SK-N-MC (cell line): ENCODE results near the gene NODAL.

Experiments
- DNase-seq: peaks from one replicate; pipeline ENCODE4 v3.0.0-alpha.2; 2011; ENCODE audit warnings: low read depth, low spot score
- H3K27ac ChIP-seq: fragments of 200-600 bp; sonication (generic); 2 replicates; pipeline ENCODE4 v1.5.1; 2016; ENCODE audit warnings: mixed run types
- H3K36me3 ChIP-seq: fragments of 200-600 bp; sonication (generic); 2 replicates; pipeline ENCODE4 v1.6.1; 2017; ENCODE audit warnings: antibody characterized with exemption, low read length, mixed read lengths; ENCODE audit not compliant: insufficient read depth
- H3K4me3 ChIP-seq: fragments of 200-600 bp; sonication (generic); 2 replicates; pipeline ENCODE4 v1.5.1; 2016
- H3K9ac ChIP-seq: fragments of 200-600 bp; sonication (generic); 2 replicates; pipeline ENCODE4 v1.8.0; 2017; ENCODE audit warnings: mixed run types, mixed read lengths; ENCODE audit not compliant: insufficient read length
- H3K9me3 ChIP-seq: fragments of 200-600 bp; sonication (generic); 2 replicates; pipeline ENCODE4 v1.6.1; 2017; ENCODE audit warnings: low read depth, mild to moderate bottlenecking, antibody characterized with exemption, low read length, moderate library complexity, mixed read lengths
- EZH2 ChIP-seq: fragments of 200-600 bp; sonication (generic); IDR thresholded peaks from one replicate; pipeline ENCODE4 v1.6.1; 2017; ENCODE audit warnings: antibody characterized with exemption
- FOXP2 ChIP-seq: optimal IDR thresholded peaks from 2 replicates; pipeline ENCODE3; 2011; ENCODE audit warnings: mild to moderate bottlenecking, moderate library complexity; ENCODE audit not compliant: insufficient read depth; ENCODE audit errors: extremely low read length, control extremely low read depth
- POLR2AphosphoS5 ChIP-seq: IDR thresholded peaks from 2 replicates; pipeline ENCODE4 v1.6.1; 2012; ENCODE audit warnings: mild to moderate bottlenecking, low read depth, low read length, borderline replicate concordance

The NODAL gene

DNA sequence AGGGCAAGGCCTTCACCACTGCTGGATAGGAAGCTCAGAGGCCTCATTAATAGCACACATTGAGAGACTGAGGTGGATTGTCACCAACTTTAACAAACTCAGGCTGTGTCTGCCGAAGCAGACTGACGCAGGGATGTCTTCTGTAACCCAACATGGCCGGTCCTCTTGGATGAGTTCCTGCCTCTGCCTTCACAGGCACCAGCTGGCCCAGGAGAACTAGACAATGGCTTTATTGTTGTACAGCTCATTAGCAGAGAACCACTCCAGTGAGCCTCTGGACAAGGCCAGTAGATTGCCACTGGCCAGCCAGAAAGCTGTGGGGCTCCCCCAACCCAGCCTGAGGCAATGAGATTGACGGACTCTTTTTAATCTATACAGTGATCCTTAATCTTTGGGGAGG lies 9.4 kb downstream of the NODAL start:
- Histone ChIP-seq H3K9ac (no peak overlapping the region), H3K9me3 (no peaks in the 10 kb centered on the region), H3K27ac (no peak overlapping the region), H3K36me3 (peaks cover 8% of the 10 kb centered on the region; the same call in 1 of the 2 replicates), H3K4me3 (no peak overlapping the region)
- no peak for TF ChIP-seq FOXP2
- TF ChIP-seq EZH2 = no peak
- TF ChIP-seq POLR2AphosphoS5 = no peak
- no peak for DNase-seq

DNA sequence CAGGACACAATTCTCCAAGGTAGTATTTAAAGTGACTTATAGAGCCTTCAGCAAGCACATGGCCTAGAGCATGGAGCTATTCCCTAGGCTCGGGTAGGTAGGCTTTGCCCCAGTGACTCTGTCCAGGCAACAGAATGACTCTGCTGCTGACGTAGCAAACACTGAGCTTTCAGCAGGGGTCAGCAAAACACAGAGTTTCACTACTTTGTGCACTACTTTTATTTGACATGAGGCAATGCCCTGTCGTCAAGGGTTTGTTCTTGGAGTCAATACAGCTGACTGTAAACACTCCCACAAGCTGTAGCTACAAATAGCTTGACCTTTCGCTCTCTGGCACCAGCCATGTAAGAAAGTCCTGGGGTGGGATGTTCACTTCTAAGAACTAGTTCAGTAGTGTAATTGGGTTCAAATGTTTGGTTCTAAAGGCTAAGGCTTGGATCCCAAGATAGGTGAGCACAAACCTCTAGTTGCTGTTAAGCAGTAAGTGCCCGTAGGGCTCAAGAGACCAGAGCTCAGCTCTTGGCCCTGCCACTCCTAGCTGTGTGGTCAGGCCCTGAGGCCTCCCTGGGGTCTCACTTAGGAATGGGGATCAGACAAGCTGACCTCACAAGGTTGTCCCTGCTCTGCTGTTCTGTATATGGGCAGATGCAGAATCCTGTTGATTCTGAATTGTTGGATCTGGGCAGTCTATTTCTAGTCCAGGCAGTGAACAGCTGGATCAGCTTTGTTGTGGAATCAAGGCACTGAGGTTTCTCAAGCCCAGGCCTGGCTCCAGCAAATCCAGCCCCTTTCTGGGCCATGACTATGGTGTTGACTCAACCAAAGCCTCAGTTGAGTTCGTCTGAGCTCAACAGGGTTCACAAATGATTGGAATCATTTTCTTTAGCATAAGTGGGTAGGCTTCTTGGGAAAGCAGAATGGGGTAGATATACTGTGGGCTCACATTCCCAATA lies 10.7 kb downstream of the NODAL start:
- Histone ChIP-seq H3K9ac (no peak overlapping the region), H3K9me3 (no peaks in the 10 kb centered on the region), H3K4me3 (no peak overlapping the region), H3K36me3 (peaks cover 13% of the 10 kb centered on the region; the same call in 1 of the 2 replicates), H3K27ac (no peak overlapping the region)
- TF ChIP-seq POLR2AphosphoS5 (no peak; the same call in 1 of the 2 replicates), FOXP2 (no peak), EZH2 (no peak)
- no peak for DNase-seq

DNA sequence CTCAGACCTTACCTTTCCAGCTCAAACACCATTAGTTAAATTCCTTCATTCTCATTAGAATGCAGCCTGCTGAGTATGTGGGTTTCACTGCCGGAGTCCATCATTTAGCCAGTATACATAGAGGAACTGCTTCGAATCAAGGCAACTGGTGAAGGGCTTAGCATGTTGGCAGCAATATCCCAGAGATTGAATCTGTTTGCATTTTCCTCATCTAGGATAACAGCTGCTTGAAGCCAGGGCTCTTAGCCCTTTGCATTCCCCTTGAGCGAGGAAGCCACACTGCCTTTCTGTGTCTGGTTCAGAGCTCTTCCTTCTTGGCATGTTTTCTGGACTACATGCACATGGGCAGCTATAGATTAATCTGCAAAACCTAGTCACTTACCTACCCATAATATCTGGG lies 14.7 kb downstream of the NODAL start:
- Histone ChIP-seq H3K4me3 (no peak overlapping the region), H3K9ac (no peak overlapping the region), H3K27ac (no peak overlapping the region), H3K36me3 (peaks cover 48% of the 10 kb centered on the region), H3K9me3 (no peaks in the 10 kb centered on the region)
- DNase-seq = no peak
- TF ChIP-seq FOXP2 (no peak), POLR2AphosphoS5 (no peak), EZH2 (no peak)

DNA sequence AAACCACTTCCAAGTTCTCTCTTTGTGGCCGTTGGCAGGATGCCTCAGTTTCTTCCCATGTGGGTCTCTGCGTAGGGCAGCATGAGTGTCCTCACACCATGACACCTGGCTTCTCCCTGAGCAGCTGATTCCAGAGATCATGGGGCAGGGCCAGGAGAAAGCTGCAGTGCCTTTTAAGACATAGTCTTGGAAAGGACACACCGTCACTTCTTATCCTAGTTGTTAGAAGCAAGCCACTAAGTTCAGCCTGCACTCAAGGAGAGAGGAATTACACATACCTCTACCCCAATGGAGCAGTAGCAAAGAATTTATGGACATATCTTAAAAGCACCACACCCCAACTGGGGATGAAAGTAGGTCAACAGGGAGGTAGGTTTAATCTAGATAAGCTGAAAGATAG lies 16.4 kb downstream of the NODAL start:
- H3K4me3 ChIP-seq = no peak overlapping the region
- H3K9ac ChIP-seq = no peak overlapping the region
- H3K36me3 ChIP-seq = peaks cover 57% of the 10 kb centered on the region
- no peak overlapping the region for H3K27ac ChIP-seq
- H3K9me3 ChIP-seq = no peaks in the 10 kb centered on the region
- TF ChIP-seq FOXP2 (no peak), EZH2 (no peak), POLR2AphosphoS5 (no peak)
- no peak for DNase-seq

DNA sequence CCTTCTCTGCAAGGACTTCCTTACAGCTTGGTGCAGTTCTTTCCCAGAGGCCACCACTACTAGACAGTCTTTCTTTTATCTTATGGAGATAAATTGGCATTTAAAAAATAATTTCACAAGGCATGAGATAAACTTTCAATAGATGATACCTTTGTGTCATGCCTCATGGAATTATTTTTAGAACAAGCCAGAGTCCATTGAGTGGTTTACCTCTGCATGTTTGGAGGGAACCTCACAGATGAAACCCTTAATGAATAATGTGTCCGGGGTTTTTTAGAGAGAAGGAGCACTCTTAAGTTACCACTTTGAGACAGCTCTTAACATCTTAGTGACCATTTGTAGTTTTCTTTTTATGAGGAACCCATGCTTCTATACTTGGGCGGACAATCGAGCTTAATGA lies 17.2 kb downstream of the NODAL start:
- no peak for DNase-seq
- Histone ChIP-seq H3K4me3 (no peak overlapping the region), H3K27ac (no peak overlapping the region), H3K9ac (no peak overlapping the region), H3K9me3 (no peaks in the 10 kb centered on the region), H3K36me3 (peaks cover 57% of the 10 kb centered on the region)
- TF ChIP-seq POLR2AphosphoS5 = no peak
- no peak for TF ChIP-seq FOXP2
- TF ChIP-seq EZH2 = no peak

DNA sequence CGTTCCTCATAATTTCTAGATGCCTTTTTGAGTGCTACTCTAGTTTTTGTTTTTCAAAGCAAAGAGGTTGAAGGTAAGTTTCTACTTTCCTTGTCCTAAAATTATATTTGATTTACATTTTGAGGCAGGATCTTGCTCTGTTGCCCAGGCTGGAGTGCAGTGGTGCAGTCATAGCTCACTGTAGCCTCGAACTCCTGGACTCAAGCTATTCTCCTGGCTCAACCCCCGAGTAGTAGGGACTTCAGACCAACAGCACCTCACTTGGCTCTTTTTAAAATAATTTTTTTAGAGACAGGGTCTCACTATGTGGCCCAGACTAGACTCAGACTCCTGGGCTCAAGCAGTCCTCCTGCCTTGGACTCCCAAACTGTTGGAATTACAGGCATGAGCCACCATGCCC lies 22.8 kb downstream of the NODAL start:
- Histone ChIP-seq H3K9me3 (no peaks in the 10 kb centered on the region), H3K9ac (no peak overlapping the region), H3K36me3 (peaks cover 24% of the 10 kb centered on the region; the same call in 1 of the 2 replicates), H3K27ac (no peak overlapping the region), H3K4me3 (no peak overlapping the region)
- TF ChIP-seq FOXP2 = no peak
- no peak for TF ChIP-seq EZH2
- TF ChIP-seq POLR2AphosphoS5 = no peak
- DNase-seq = no peak

DNA sequence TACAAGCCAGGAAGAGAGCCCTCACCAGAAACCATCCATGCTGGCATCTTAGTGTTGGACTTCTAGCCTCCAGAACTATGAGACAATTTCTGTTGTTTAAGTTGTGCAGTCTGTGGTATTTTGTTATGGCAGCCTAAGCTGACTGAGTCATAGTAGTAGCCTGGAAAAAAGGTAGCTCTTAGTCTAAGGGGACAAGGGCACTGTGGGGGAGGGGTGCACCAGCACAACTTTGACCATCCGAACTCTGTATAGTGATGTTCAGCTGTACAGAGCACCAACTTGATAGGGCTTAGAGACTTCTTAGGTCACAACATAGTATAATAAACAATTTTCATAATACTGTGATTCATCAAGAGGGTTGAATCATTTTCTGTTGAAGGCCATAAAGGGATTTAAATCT lies 23.3 kb downstream of the NODAL start:
- DNase-seq = no peak
- no peak overlapping the region for H3K4me3 ChIP-seq
- H3K9ac ChIP-seq = no peak overlapping the region
- no peaks in the 10 kb centered on the region for H3K9me3 ChIP-seq
- H3K27ac ChIP-seq = no peak overlapping the region
- TF ChIP-seq EZH2 (no peak), FOXP2 (no peak)
- H3K36me3 ChIP-seq = peaks cover 21% of the 10 kb centered on the region; the same call in 1 of the 2 replicates

DNA sequence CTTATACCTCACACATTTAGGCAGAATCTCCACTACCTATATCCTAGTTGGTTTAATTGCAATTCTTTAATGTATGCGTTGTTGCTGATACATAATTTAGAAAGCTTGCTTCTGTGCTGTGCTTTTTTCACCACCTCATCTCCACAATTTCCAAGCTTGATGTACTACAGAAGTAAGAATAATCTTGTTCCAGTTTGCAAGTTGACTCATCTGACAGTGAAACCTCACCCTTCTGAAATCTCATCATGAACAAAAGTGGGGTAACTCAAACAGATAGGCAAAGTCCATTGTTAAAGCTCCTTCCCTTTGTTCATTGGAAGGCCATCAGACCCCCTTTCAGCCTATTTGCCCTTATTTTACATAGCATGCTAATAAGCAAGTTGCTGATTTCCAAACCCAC lies 23.9 kb downstream of the NODAL start:
- Histone ChIP-seq H3K36me3 (peaks cover 16% of the 10 kb centered on the region; the same call in 1 of the 2 replicates), H3K9ac (no peak overlapping the region), H3K9me3 (no peaks in the 10 kb centered on the region), H3K4me3 (no peak overlapping the region), H3K27ac (no peak overlapping the region)
- no peak for DNase-seq
- TF ChIP-seq FOXP2 (no peak), EZH2 (no peak), POLR2AphosphoS5 (no peak)

DNA sequence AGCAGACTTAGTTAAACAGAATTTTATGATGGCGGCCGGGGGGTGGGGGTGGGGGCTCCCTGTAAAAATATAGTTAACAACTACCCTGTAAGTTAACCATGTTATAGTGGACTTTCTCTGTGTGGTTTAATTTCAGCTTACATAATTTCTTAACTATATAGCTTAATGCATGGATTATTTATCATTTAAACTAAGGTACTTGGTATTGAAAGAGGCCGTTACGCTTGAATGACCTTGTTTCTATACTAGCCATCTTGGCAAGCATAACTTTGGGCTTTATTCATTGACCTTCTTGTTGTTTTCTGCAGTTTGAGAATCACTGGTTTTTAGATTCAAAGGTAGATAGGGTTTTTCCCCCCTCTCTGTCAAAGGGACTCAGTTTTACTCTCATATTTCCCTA lies 29.1 kb downstream of the NODAL start:
- no peak for DNase-seq
- no peak overlapping the region for H3K27ac ChIP-seq
- TF ChIP-seq EZH2 (no peak), FOXP2 (no peak), POLR2AphosphoS5 (no peak)
- no peaks in the 10 kb centered on the region for H3K36me3 ChIP-seq
- H3K9ac ChIP-seq = no peak overlapping the region
- H3K9me3 ChIP-seq = no peaks in the 10 kb centered on the region
- no peak overlapping the region for H3K4me3 ChIP-seq

DNA sequence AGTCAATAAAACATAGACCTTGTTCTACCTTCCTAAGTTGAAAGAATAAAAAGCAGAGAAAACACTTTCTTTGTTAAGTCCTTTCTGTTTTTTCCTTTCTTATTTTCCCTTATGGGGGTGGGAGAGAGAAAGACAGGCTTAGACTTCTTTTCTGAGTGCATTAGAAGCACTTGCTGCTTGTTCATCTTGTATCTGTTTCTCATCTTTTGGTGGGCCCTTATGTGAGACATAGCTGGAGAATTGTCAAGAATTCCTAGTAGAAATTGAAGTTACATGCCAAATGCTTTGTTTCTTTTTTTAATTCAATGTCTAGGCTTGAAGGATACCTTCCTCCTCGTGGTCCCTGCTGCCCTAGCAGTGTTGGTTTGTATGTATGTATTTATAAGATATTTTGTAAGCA lies 30.9 kb downstream of the NODAL start:
- no peak for DNase-seq
- Histone ChIP-seq H3K9me3 (no peaks in the 10 kb centered on the region), H3K27ac (peak overlapping the region; percentile 19; the same call in 1 of the 2 replicates), H3K36me3 (no peaks in the 10 kb centered on the region), H3K9ac (no peak overlapping the region), H3K4me3 (no peak overlapping the region)
- TF ChIP-seq POLR2AphosphoS5 = no peak
- no peak for TF ChIP-seq FOXP2
- no peak for TF ChIP-seq EZH2
